Activated T-cell treated with anti-CD3 and anti-CD28 coated beads, Interleukin-2, amount 50 U/mL, for 48 hours (primary cell): ENCODE data around the gene CUX1.
"Not testable (repeated sequence)": the region's sequence is repeated elsewhere in the genome, so short reads cannot be mapped to it uniquely, and the experiment has no call there.

Experiments
- DNase-seq, 2 experiments: peaks; one replicate each; pipeline ENCODE4 v3.0.0-alpha.2; 2020

CUX1 gene

GRCh38 chr7:102301367-102301766 is 483.9 kb downstream of the CUX1 start:
- DNase-seq: not testable (repeated sequence)

GRCh38 chr7:102302025-102302424 is 484.6 kb downstream of the CUX1 start:
- no peak for DNase-seq

- DNase-seq: no peak
These were observed 486.4 kb downstream of the CUX1 start for GRCh38 chr7:102303669-102304422.

GRCh38 chr7:102304668-102305067 is 487.2 kb downstream of the CUX1 start:
- DNase-seq: no peak

- no peak for DNase-seq
These were observed 488.2 kb downstream of the CUX1 start for GRCh38 chr7:102305414-102306268.

GRCh38 chr7:102306916-102307677 is 489.7 kb downstream of the CUX1 start:
- peak; percentile 47 to 54 for DNase-seq

- no peak for DNase-seq
These were observed 493.0 kb downstream of the CUX1 start for GRCh38 chr7:102310414-102310815.

GRCh38 chr7:102312317-102312716 is 494.9 kb downstream of the CUX1 start:
- DNase-seq: no peak

- DNase-seq: no peak
These were observed 496.8 kb downstream of the CUX1 start for GRCh38 chr7:102313997-102314780.

GRCh38 chr7:102317231-102318059 is 500.0 kb downstream of the CUX1 start:
- DNase-seq: no peak

- DNase-seq: no peak
These were observed 501.1 kb downstream of the CUX1 start for GRCh38 chr7:102318482-102318971.

GRCh38 chr7:102319671-102320070 is 502.2 kb downstream of the CUX1 start:
- DNase-seq: no peak

- DNase-seq: no peak
These were observed 502.8 kb downstream of the CUX1 start for GRCh38 chr7:102320181-102320580.

GRCh38 chr7:102320601-102321350 is 503.4 kb downstream of the CUX1 start:
- DNase-seq: no peak

- peak in 1 of 2 experiments; percentile 35 for DNase-seq
These were observed 504.1 kb downstream of the CUX1 start for GRCh38 chr7:102321351-102322201.

- no peak for DNase-seq
These were observed 504.8 kb downstream of the CUX1 start for GRCh38 chr7:102322202-102322715.

- no peak for DNase-seq
These were observed 506.4 kb downstream of the CUX1 start for GRCh38 chr7:102323914-102324195.

- DNase-seq: not testable (repeated sequence)
These were observed 507.7 kb downstream of the CUX1 start for GRCh38 chr7:102325106-102325505.

- no peak for DNase-seq
These were observed 508.9 kb downstream of the CUX1 start for GRCh38 chr7:102326157-102326889.
